ENCODE measurements around the gene ULK3. TPM values are rescaled to one million over a fixed set of nuclear protein-coding genes. Genes with fewer than 3 reads are reported as not detected.

ULK3 gene
- total RNA-seq, 1 donor from 2014 or later = 24.0 TPM

- no peak overlapping the region for H3K4me3 ChIP-seq (ENCODE audit: low read depth, low read length)
- no peak for DNase-seq (ENCODE audit: low read depth)
- no peaks in the 10 kb centered on the region for H3K27me3 ChIP-seq (ENCODE audit: control insufficient read depth, insufficient read depth, low read length)
- no peak for TF ChIP-seq CTCF (IDR thresholded peaks at IDR 0.05; ENCODE audit: insufficient read depth, low read length, poor library complexity, severe bottlenecking)
- H3K36me3 ChIP-seq (ENCODE audit: control insufficient read depth, insufficient read depth, low read length) = no peaks in the 10 kb centered on the region
Measured at GRCh38 chr15:74865316-74865715, 22.4 kb upstream of the ULK3 start.

- Histone ChIP-seq H3K27me3 (ENCODE audit: control insufficient read depth, insufficient read depth, low read length) (no peaks in the 10 kb centered on the region), H3K4me3 (ENCODE audit: low read depth, low read length) (no peak overlapping the region), H3K36me3 (ENCODE audit: control insufficient read depth, insufficient read depth, low read length) (no peaks in the 10 kb centered on the region)
- DNase-seq (ENCODE audit: low read depth) = no peak
- no peak for TF ChIP-seq CTCF (IDR thresholded peaks at IDR 0.05; ENCODE audit: insufficient read depth, low read length, poor library complexity, severe bottlenecking)
Measured at GRCh38 chr15:74864296-74864695, 21.3 kb upstream of the ULK3 start.

- DNase-seq (ENCODE audit: low read depth) = peak; percentile 44
- Histone ChIP-seq H3K36me3 (ENCODE audit: control insufficient read depth, insufficient read depth, low read length) (peaks cover 1% of the 10 kb centered on the region), H3K4me3 (ENCODE audit: low read depth, low read length) (no peak overlapping the region), H3K27me3 (ENCODE audit: control insufficient read depth, insufficient read depth, low read length) (no peaks in the 10 kb centered on the region)
- no peak for TF ChIP-seq CTCF (IDR thresholded peaks at IDR 0.05; ENCODE audit: insufficient read depth, low read length, poor library complexity, severe bottlenecking)
Measured at GRCh38 chr15:74863239-74864056, 20.5 kb upstream of the ULK3 start.

GRCh38 chr15:74858369-74858740, 15.4 kb upstream of the ULK3 start:
- TF ChIP-seq CTCF (IDR thresholded peaks at IDR 0.05; ENCODE audit: insufficient read depth, low read length, poor library complexity, severe bottlenecking) = no peak
- DNase-seq (ENCODE audit: low read depth) = no peak
- peaks cover 1% of the 10 kb centered on the region for H3K36me3 ChIP-seq (ENCODE audit: control insufficient read depth, insufficient read depth, low read length)

GRCh38 chr15:74857671-74858368, 14.9 kb upstream of the ULK3 start:
- no peak overlapping the region for H3K4me3 ChIP-seq (ENCODE audit: low read depth, low read length)
- DNase-seq (ENCODE audit: low read depth) = no peak
- TF ChIP-seq CTCF (IDR thresholded peaks at IDR 0.05; ENCODE audit: insufficient read depth, low read length, poor library complexity, severe bottlenecking) = no peak
- no peaks in the 10 kb centered on the region for H3K27me3 ChIP-seq (ENCODE audit: control insufficient read depth, insufficient read depth, low read length)
- peaks cover 1% of the 10 kb centered on the region for H3K36me3 ChIP-seq (ENCODE audit: control insufficient read depth, insufficient read depth, low read length)

More at GRCh38 chr15:74858369-74858740, 15.4 kb upstream of the ULK3 start:
- no peak overlapping the region for H3K4me3 ChIP-seq (ENCODE audit: low read depth, low read length)
- H3K27me3 ChIP-seq (ENCODE audit: control insufficient read depth, insufficient read depth, low read length) = no peaks in the 10 kb centered on the region
